CD4-positive, alpha-beta T cell treated with Interleukin-4 for 1 hour (primary cell): Measurements from ENCODE around the gene RAPGEF1.
"Not testable (repeated sequence)": the region's sequence is repeated elsewhere in the genome, so short reads cannot be mapped to it uniquely, and the experiment has no call there.

ENCODE experiments used
- DNase-seq, 2 donors: peaks; one replicate each; pipeline ENCODE4 v3.0.0-alpha.2; 2020 to 2022

Gene RAPGEF1

GRCh38 chr9:131727184-131727759 lies 12.6 kb downstream of the RAPGEF1 start:
- DNase-seq, result peak in 1 of 2 donors; percentile 33

GRCh38 chr9:131724683-131725082 lies 15.2 kb downstream of the RAPGEF1 start:
- no peak for DNase-seq

- DNase-seq, result no peak
Observed at GRCh38 chr9:131723632-131724031, 16.2 kb downstream of the RAPGEF1 start.

- DNase-seq, result no peak
Observed at GRCh38 chr9:131722255-131722654, 17.6 kb downstream of the RAPGEF1 start.

DNA sequence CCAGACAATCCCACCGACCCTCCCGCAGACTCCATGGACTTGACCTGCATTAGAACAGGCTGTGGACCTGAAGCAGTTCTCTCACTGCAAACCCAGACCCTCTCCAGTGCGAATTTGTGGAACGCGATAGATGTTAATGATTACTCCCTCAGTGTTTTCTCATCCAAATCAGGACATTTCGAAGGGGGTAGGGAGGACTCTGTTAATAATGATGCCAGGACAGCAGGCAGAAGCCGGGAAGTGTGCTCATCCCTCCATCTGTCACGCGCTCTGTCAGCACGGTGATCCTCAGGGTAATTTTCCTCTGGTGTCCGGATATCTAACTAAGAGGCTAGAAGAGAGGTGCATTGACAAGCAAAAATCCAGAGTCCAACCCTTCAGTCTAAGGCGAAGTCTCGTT lies 18.8 kb downstream of the RAPGEF1 start:
- DNase-seq, result no peak

DNA sequence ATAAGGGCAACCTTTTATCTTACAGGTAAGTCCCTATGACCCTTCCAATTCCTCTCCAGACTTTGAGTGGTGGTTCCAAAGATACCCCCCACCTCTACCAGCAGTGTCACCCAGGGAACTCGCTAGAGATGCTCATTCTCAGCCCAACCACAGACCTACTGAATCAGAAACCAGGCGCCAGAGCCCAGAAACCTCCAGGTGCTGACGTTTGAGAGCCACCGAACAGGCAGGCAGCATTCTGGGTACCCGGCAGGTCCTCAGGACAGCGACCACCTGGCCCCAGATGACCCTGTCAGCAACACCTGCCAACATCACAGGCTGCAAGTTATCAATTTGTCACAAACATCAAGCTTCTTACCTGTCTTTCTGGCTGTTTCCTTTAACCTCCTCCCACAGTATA lies 19.5 kb downstream of the RAPGEF1 start:
- DNase-seq, result peak in 1 of 2 donors; percentile 43

DNA sequence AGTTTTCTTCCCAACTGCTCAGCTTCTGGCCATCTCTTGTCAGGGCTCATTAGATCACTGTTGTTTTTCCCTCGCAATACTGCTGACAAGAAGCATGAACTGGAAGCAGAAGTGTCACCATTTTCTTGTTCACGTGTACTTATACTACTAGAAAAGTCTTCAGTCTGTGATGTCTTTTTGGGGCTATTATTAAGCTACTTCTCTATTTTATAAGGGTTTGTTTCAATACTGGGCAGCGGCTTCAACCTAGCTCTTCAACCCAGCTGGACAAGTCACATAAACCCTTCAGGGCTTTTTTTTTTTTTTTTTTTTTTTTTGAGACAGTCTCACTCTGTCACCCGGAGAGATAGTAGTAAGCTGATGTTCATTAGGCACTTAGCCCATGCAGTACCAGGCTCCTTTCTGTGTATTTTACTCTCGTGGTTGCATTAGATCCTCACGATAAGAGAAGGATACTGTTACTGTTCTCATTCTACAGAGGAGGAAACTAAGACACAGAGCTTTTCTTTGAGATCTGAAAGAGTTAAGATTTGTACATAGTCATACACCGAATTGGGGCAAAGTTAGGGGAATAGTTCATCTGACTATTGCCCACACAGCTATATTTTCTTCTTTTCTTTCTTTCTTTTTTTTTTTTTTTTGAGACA lies 20.5 kb downstream of the RAPGEF1 start:
- DNase-seq, result peak in 1 of 2 donors; percentile 44

DNA sequence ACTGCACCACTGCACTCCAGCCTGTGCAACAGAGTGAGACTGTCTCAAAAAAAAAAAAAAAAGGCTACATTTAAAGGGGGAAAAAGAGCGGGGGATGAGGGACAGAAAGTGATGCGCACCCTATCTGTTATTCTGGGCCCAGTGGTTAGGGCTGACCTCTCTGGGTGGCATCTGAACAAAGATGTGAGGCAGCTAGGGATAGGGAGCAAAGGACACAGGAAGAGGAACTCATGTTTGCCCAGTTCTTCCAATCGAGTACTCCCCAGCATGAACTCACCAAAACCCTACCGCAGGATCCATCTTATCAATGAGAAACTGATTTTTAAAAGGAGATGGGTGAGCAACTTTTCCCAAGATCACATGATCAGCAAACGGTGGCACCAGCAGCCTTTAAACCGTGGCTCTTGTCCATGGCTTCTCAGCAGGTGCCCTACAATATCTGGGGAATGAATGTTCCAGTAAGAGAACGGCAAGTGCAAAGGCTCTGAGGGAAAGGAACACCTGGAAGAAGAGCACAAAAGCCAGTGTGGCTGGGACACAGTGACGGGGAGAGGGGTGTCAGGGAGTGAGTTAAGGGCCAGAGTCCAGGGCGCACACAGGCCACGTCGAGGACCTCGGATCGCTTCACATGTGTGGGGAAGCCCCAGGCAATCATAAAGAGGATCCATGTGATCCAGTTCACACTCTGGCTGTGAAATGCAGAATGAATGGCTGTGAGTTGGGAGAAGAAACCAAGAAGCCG lies 22.0 kb downstream of the RAPGEF1 start:
- no peak for DNase-seq

GRCh38 chr9:131715906-131716305 lies 24.0 kb downstream of the RAPGEF1 start:
- DNase-seq, result no peak

DNA sequence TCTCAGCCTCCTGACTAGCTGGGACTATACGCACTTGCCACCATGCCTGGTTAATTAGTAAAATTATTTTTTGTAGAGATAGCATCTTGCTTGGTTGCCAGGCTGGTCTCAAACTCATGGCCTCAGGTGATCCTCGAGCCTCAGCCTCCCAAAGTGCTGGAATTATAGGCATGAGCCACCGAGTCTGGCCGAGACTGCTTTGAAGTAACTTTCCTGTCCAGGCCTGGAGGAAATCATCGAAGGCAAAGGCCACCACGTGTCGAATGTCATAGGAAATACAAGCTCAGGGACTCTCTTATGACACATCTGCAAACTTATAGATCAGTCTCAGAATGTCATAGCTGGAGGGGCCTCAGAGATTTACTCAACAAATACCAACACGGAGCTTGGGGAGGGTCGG lies 25.1 kb downstream of the RAPGEF1 start:
- DNase-seq, result no peak

DNA sequence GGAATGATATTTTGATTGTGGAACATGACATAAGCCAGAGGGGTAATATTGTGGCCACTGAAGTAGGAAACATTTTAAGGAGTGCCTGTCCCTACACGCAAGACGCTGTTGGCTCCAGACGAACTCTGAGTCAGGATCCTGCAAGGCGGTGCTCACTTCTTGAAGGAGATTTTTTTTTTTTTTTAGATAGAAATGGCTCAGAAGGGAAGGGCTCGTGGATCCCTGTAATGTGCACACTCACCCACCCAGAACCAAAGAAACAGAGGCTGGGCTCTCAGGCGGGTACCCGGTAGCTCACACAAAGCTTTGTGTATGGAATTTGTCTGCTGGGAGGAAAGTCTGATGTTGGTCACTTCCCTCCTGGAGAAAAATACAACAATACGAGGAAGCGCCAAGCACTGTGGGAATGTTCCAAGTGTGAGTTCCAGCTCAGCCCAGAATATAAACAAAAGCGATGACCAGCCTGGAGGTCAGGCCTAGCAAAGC lies 25.7 kb downstream of the RAPGEF1 start:
- no peak for DNase-seq

GRCh38 chr9:131713016-131713415 lies 26.9 kb downstream of the RAPGEF1 start:
- no peak for DNase-seq

GRCh38 chr9:131712151-131712716 lies 27.6 kb downstream of the RAPGEF1 start:
- no peak for DNase-seq

DNA sequence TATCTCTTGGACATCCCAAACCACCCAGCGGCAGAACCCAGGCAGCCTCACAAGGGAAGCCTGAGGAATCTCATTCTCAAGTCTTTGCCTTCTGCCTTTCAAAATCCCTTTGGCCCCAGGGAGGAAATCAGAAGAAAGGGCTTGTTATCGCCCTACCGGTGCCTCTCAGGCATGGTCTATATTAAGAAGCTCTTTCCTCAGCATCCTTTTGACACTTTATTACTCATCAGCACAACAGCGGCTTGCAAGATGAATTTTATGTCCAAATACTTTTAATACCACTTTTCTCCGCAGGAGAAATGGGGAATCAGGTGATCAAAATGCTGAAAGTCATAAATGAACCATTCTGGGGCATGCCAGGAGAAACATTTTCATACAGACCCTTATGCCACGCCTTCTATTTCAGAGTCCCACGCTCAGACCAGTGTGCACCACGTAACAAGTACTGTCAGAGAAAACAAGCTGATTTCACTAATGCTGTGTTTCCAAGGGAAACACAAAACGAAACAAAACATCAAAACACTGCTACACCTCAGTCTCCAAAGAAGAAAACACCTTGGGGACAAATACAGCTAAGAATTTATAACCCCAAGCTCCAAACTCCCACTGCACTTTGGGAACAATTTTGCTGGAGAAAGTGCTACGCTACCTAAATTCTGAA lies 30.0 kb downstream of the RAPGEF1 start:
- DNase-seq, result peak; percentile 58 to 83

DNA sequence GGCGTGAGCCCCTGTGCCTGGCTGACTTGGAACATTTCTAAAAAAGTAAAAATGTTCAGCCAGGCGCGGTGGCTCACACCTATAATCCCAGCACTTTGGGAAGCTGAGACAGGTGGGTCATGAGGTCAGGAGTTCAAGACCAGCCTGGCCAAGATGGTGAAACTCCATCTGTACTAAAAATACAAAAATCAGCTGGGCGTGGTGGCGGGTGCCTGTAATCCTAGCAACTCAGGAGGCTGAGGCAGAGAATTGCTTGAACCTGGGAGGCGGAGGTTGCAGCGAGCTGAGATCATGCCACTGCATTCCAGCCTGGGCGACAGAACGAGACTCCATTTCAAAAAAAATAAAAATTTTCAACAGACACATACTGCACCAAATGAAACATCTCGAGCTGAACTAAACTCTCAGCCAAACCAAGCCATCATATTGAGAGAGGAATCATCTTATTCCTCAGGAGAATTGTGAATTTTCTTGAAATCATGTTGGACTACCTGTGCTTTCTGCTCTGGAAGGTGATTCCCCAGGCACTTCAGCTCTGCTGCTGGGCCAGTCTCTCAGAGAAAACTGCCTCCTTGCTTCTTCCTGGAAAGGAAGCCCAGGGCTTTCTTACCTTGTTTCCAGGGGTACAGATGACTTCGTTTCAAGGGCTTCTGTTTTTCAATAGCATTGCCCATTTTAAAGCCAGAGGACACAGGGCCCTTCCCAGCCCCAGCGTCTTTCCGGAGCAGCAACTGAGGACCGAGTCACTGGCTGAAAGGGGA lies 30.7 kb downstream of the RAPGEF1 start:
- not testable (repeated sequence) for DNase-seq

GRCh38 chr9:131708226-131709002 lies 31.5 kb downstream of the RAPGEF1 start:
- no peak for DNase-seq

DNA sequence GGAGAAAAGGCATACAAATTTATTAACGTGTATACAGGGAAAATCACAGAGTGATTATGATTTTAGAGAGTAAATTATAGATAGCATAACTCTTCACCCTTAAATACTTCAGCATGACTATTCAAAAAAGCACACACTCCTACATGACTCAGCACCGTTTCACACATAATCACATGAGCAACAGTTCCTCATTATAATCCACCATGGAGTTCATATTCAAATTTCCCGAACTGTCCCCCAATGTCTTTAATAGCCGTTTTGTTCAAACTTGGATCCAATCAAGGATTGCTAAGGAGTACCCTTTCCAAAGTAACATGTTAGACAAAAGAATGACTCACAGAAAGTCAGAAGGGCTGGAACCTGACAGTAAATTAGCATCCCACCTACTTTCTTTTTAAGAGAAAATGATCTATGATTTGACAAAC lies 32.1 kb downstream of the RAPGEF1 start:
- DNase-seq, result no peak

GRCh38 chr9:131707050-131707449 lies 32.8 kb downstream of the RAPGEF1 start:
- no peak for DNase-seq

- DNase-seq, result no peak
Observed at GRCh38 chr9:131706608-131706970, 33.3 kb downstream of the RAPGEF1 start.

- no peak for DNase-seq
Observed at GRCh38 chr9:131704988-131705387, 34.9 kb downstream of the RAPGEF1 start.

GRCh38 chr9:131704141-131704983 lies 35.5 kb downstream of the RAPGEF1 start:
- DNase-seq, result no peak
